HG02885 (cell line): Measurements from ENCODE around the gene KRTAP3-2.
"Not testable (repeated sequence)": the region's sequence is repeated elsewhere in the genome, so short reads cannot be mapped to it uniquely, and the experiment has no call there.

ENCODE experiments used
- ATAC-seq: cut with Tn5 transposase; IDR thresholded peaks from one replicate; pipeline ENCODE4 v1.9.1; 2021; ENCODE audit warnings: mild to moderate bottlenecking; ENCODE audit not compliant: unreplicated experiment, poor library complexity

KRTAP3-2 gene

GRCh38 chr17:40999563-40999962 is at the start of gene KRTAP3-2:
TSS of gene KRTAP3-2 (minus strand) at chr17:40999906. CDS start at chr17:40999853, 53 bp downstream.
- not testable (repeated sequence) for ATAC-seq

- no peak for ATAC-seq
Measured at GRCh38 chr17:41049110-41049509, 49.4 kb upstream of the KRTAP3-2 start.

GRCh38 chr17:41048441-41048840 is 48.7 kb upstream of the KRTAP3-2 start:
- no peak for ATAC-seq

GRCh38 chr17:41046735-41047465 is 47.2 kb upstream of the KRTAP3-2 start, which contains the start of gene KRTAP2-1:
TSS of gene KRTAP2-1 (minus strand) at chr17:41047316. CDS start at chr17:41047267, 49 bp downstream.
- not testable (repeated sequence) for ATAC-seq

GRCh38 chr17:41042953-41043352 is 43.2 kb upstream of the KRTAP3-2 start:
- no peak for ATAC-seq

GRCh38 chr17:41040783-41041571 is 41.3 kb upstream of the KRTAP3-2 start, which contains the start of gene KRTAP1-1:
TSS of gene KRTAP1-1 (minus strand) at chr17:41041450. CDS start at chr17:41041397, 53 bp downstream.
- not testable (repeated sequence) for ATAC-seq

- no peak for ATAC-seq
Measured at GRCh38 chr17:41037853-41038350, 38.2 kb upstream of the KRTAP3-2 start.

- not testable (repeated sequence) for ATAC-seq
Measured at GRCh38 chr17:41034346-41034935, 34.7 kb upstream of the KRTAP3-2 start, which contains the start of gene KRTAP1-3. TSS of gene KRTAP1-3 (minus strand) at chr17:41034874. CDS start at chr17:41034821, 53 bp downstream.

- no peak for ATAC-seq
Measured at GRCh38 chr17:41029633-41030245, 30.0 kb upstream of the KRTAP3-2 start, which contains the start of gene KRTAP1-4. TSS of gene KRTAP1-4 (minus strand) at chr17:41030195. CDS start at chr17:41030078, 117 bp downstream.

- no peak for ATAC-seq
Measured at GRCh38 chr17:41026715-41027471, 27.2 kb upstream of the KRTAP3-2 start, which contains the start of gene KRTAP1-5. TSS of gene KRTAP1-5 (minus strand) at chr17:41027208. CDS start at chr17:41027155, 53 bp downstream.

GRCh38 chr17:41024697-41025096 is 25.0 kb upstream of the KRTAP3-2 start:
- ATAC-seq = no peak

- no peak for ATAC-seq
Measured at GRCh38 chr17:41020336-41020735, 20.6 kb upstream of the KRTAP3-2 start.

GRCh38 chr17:41019415-41019814 is 19.7 kb upstream of the KRTAP3-2 start:
- ATAC-seq = no peak

- ATAC-seq = no peak
Measured at GRCh38 chr17:41018541-41018940, 18.8 kb upstream of the KRTAP3-2 start.

GRCh38 chr17:41016578-41017215 is 17.0 kb upstream of the KRTAP3-2 start:
- no peak for ATAC-seq

- ATAC-seq = no peak
Measured at GRCh38 chr17:41015454-41015853, 15.7 kb upstream of the KRTAP3-2 start.

GRCh38 chr17:41013606-41014005 is 13.9 kb upstream of the KRTAP3-2 start:
- ATAC-seq = no peak

GRCh38 chr17:41013181-41013580 is 13.5 kb upstream of the KRTAP3-2 start:
- ATAC-seq = no peak
